ENCODE results near the gene NF1.
"Not testable (repeated sequence)": the region's sequence is repeated elsewhere in the genome, so short reads cannot be mapped to it uniquely, and the experiment has no call there.

NF1 gene

GRCh38 chr17:31079731-31080130 lies 15.0 kb upstream of the NF1 start:
- DNase-seq, result no peak

- DNase-seq, result no peak
Observed at GRCh38 chr17:31085563-31085962, 9.2 kb upstream of the NF1 start.

GRCh38 chr17:31089471-31089870 lies 5.3 kb upstream of the NF1 start:
- no peak for DNase-seq

GRCh38 chr17:31090650-31091049 lies 4.1 kb upstream of the NF1 start:
- DNase-seq, result not testable (repeated sequence)

- DNase-seq, result no peak
Observed at GRCh38 chr17:31092475-31093064, 2.2 kb upstream of the NF1 start.

DNA sequence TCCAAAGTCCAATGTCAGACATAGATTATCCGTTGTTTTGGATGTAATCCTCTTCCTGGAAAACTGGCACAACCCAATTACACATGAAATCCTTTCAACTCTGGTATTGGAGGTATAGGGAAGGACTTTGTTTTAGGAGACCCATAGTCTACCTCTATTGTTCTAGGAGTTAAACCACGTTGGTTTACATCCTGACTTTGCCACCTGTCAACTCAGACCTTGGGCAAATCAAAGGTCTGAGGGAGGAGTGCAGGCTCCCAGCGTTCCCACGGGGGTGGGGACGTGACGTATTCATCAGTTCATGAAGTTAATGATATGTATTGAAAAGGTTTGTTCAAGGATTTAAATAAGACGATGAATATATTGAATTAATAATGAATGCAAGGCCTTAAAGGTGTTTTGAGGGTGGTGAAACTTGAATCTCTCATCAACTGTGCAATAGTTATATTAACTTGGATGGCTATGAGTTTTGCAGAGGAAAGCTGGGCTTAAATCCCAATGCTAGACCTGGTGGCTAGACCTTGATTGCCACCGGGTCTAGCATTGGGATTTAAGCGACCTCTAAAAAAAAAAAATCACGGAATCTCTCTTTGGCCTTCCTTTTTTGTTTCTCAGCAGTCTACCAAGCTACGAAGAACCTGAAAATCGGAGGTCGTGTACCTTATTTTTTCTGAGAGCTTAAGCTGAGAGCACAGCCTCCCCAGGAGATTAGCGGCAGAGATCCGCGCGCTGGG lies 744 bp upstream of the NF1 start:
- DNase-seq, result no peak

DNA sequence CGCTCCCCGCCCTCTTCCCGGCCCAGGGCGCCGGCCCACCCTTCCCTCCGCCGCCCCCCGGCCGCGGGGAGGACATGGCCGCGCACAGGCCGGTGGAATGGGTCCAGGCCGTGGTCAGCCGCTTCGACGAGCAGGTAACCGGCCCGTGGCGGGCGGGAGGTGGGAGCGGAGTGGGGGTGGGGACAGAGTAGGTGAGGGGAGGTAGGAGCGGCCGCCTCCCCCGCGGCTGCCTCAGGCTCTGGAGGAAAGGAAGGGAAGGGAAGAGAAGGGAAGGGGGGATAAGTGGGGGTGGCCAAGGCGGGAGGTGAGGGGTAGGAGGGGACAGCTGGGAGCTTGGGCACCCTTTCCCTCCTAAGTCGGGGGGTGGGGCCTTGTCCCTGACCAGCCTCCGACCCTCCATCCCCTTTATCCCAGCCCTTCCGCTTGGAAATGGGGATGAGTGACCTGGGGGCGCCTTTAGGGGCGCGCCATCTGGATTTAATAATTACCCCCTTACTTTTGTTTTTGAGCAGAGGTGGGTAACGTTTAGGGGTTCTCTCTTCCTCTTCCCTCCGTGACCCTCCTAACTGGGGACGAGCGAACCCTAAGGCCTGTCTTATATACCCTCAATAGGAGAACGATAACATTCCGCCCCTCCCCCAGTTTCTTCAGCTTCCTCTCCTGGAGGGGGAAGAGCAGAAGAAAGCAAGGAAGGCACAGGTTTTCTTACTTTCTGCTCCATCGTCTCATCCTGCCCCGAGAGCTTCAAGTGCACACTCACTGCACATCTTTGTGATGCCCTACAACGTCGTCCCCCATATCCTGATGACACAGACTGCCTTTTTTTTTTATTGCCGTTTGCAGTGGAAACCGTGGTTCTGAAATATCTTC lies 694 bp downstream of the NF1 start:
- DNase-seq, result peak; percentile 86

- DNase-seq, result no peak
Observed at GRCh38 chr17:31096106-31096436, 1.3 kb downstream of the NF1 start.

GRCh38 chr17:31099016-31099415 lies 4.2 kb downstream of the NF1 start:
- DNase-seq, result no peak

GRCh38 chr17:31100840-31101459 lies 6.2 kb downstream of the NF1 start:
- no peak for DNase-seq

DNA sequence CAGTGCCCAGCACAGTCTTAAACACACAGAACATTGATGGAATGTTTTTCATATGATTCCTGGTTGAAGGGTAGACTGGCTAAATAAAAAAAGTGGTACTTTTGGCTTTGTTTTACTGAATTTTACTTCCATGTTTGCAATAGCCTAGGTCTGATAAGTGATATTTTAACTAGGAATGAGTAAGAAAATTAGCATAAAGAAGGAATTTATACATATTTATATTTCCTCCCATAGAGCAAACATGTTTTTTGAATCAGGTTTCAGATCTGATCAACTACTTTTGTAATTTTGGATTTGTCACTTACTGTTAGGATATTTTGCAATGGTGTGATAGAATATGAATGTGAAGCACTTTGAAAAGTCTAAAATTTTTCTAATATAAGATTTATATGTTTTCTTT lies 7.2 kb downstream of the NF1 start:
- no peak for DNase-seq

GRCh38 chr17:31105991-31106390 lies 11.2 kb downstream of the NF1 start:
- no peak for DNase-seq

GRCh38 chr17:31111183-31111582 lies 16.4 kb downstream of the NF1 start:
- DNase-seq, result peak; percentile 10

- DNase-seq, result no peak
Observed at GRCh38 chr17:31112001-31112661, 17.4 kb downstream of the NF1 start.

DNA sequence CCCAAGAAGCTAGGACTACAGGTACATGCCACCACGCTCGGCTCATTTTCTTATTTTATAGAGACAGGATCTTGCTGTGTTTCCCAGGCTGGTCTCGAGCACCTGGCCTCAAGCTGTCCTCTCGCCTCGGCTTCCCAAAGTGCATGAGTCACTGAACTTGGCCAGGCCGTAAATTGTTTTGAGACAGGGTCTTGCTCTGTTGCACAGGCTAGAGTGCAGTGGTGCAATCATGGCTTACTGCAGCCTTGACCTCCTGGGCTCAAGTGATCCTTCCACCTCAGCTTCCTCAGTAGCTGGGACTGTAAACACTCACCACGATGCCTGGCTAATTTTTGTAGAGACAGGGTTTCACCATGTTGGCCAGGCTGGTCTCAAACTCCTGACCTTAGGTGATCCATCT lies 18.6 kb downstream of the NF1 start:
- not testable (repeated sequence) for DNase-seq

GRCh38 chr17:31113939-31114338 lies 19.2 kb downstream of the NF1 start:
- DNase-seq, result no peak

DNA sequence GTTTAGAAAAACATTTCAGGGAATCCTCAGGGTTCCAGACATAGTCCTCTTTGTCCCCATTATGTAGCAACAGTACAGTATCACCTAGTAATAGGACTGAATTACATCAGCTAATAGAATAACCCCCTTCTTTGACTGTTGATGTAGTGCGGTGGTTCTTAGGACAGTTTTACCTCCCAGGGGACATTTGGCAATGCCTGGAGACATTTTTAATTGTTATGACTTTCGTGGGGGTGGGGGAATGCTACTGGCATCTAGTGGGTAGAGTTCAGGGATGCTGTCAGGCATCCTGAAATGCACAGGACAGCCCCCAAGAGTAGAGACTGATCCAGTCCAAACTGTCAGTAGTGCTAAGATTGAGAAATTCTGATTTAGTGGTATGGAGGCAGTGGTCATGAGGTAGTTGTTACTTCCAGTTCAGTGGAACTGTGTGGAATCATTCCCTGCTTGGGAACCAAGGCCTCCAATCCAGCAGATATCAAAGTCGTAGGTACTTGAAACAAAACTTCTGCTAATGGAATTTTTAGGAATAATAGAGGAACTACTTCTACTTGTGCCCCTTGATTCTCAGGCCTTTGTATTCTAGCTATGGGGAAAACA lies 20.3 kb downstream of the NF1 start:
- no peak for DNase-seq

- DNase-seq, result no peak
Observed at GRCh38 chr17:31116167-31116566, 21.4 kb downstream of the NF1 start.

- no peak for DNase-seq
Observed at GRCh38 chr17:31122746-31123145, 28.0 kb downstream of the NF1 start.

DNA sequence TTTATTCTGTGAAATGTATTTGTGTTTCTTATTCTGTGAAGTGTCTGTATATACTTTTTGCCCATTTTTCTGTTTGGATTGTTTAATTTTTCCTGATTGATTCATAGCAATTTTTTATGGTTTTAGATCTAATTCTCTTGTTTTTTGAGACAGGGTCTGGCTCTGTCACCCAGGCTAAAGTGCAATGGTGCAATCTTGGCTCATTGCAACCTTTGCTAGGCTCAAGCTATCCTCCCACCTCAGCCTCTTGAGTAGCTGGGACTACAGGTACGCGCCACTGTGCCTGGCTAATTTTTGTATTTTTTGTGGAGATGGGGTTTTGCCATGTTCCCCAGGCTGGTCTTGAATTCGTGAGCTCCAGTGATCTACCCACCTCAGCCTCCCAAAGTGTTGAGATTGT lies 31.5 kb downstream of the NF1 start:
- DNase-seq, result no peak

- DNase-seq, result no peak
Observed at GRCh38 chr17:31128241-31128640, 33.5 kb downstream of the NF1 start.
